Neural cell (in vitro differentiated cells): ENCODE results near the gene HCN1.

Experiments
- CTCF ChIP-seq: fragments of 450-650 bp; IDR thresholded peaks from 2 replicates; pipeline ENCODE4 v1.5.1; 2014; ENCODE audit warnings: antibody characterized with exemption, mild to moderate bottlenecking, moderate library complexity; ENCODE audit not compliant: poor library complexity, severe bottlenecking
- EP300 ChIP-seq: fragments of 450-650 bp; conservative IDR thresholded peaks from 2 replicates; pipeline ENCODE4 v1.6.1; 2014; ENCODE audit warnings: antibody characterized with exemption, mild to moderate bottlenecking, moderate library complexity; ENCODE audit not compliant: poor library complexity, severe bottlenecking
- EZH2 ChIP-seq: fragments of 200-600, 300-800 bp; shearing (Covaris generic), sonication (generic); IDR thresholded peaks from 2 replicates; pipeline ENCODE4 v1.6.1; 2014; ENCODE audit warnings: antibody characterized with exemption, low read length, borderline replicate concordance, mild to moderate bottlenecking; ENCODE audit not compliant: insufficient read depth, poor library complexity, severe bottlenecking
- MXI1 ChIP-seq: fragments of 450-650 bp; conservative IDR thresholded peaks from 2 replicates; pipeline ENCODE4 v1.6.1; 2014; ENCODE audit warnings: antibody characterized with exemption, mild to moderate bottlenecking; ENCODE audit not compliant: poor library complexity, severe bottlenecking
- POLR2AphosphoS5 ChIP-seq: IDR thresholded peaks from 2 replicates; pipeline ENCODE4 v1.6.1; 2012
- RAD21 ChIP-seq: fragments of 450-650 bp; conservative IDR thresholded peaks from 2 replicates; pipeline ENCODE4 v1.6.1; 2014; ENCODE audit warnings: antibody characterized with exemption, mild to moderate bottlenecking, moderate library complexity
- REST ChIP-seq: IDR thresholded peaks from 2 replicates; pipeline ENCODE4 v1.6.1; 2012; ENCODE audit warnings: borderline replicate concordance
- SMC3 ChIP-seq: fragments of 450-650 bp; conservative IDR thresholded peaks from 2 replicates; pipeline ENCODE4 v1.6.1; 2014; ENCODE audit warnings: antibody characterized with exemption, mild to moderate bottlenecking, moderate library complexity; ENCODE audit not compliant: poor library complexity
- TAF1 ChIP-seq: IDR thresholded peaks from 2 replicates; pipeline ENCODE4 v1.6.1; 2012; ENCODE audit warnings: low read depth

DNA sequence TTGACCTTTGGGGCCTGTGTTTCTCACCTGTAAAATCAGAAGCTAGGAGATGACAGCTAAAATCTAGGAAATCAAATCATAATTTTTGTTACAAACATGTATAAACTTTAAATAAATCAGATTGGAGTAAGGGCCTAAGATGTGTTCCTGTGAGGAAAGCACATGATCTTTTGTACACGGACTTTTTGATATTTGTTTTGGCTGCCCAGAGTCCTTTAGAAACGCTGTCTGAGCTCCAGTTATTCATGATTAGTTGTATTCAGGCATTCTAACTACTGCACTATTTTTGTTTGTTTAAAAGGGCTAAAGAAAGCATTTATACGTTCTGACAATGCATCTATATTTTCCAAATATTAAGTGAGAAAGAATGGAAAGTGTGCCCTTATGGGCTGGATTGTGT lies 94.8 kb downstream of the HCN1 start:
- TF ChIP-seq POLR2AphosphoS5, result no peak
- no peak for TF ChIP-seq CTCF
- no peak for TF ChIP-seq EZH2
- no peak for TF ChIP-seq RAD21
- TF ChIP-seq TAF1, result no peak
- no peak for TF ChIP-seq SMC3
- TF ChIP-seq EP300, result no peak
- TF ChIP-seq REST, result no peak
- no peak for TF ChIP-seq MXI1
